Astrocyte of the hippocampus (primary cell): ENCODE results near the gene TAF11L3.
"Not testable (repeated sequence)": the region's sequence is repeated elsewhere in the genome, so short reads cannot be mapped to it uniquely, and the experiment has no call there.

Source experiments
- DNase-seq: peaks from one replicate; pipeline ENCODE4 v3.0.0; 2011; ENCODE audit warnings: low read depth, low spot score

The TAF11L3 gene

DNA sequence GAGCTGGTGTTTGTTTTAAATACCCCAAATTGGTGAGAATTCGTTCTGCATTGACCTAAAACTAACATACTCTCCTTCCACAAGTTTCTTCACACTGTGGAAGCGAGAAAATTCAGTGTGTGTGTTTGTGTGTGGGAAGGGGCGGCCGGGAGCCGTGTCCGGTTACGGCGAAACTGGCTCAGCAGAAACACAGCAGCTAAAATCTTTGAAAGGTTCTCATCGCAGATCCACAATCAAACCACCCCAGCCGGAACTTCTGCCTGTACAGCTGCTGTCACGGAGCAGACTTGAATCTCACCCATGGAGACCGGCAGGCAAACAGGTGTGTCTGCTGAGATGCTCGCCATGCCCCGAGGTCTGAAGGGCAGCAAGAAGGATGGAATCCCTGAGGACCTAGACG, at the start of gene TAF11L3:
Gene TAF11L3 (plus strand): TSS at position 301 of the 400 bp plus-strand sequence.
- not testable (repeated sequence) for DNase-seq

- no peak for DNase-seq
Observed at GRCh38 chr5:17470064-17470463, 48.1 kb upstream of the TAF11L3 start.

GRCh38 chr5:17475064-17475463, 43.1 kb upstream of the TAF11L3 start:
- DNase-seq, result not testable (repeated sequence)

- DNase-seq, result no peak
Observed at GRCh38 chr5:17477043-17477442, 41.1 kb upstream of the TAF11L3 start.

GRCh38 chr5:17477573-17478265, 40.4 kb upstream of the TAF11L3 start:
- no peak for DNase-seq

DNA sequence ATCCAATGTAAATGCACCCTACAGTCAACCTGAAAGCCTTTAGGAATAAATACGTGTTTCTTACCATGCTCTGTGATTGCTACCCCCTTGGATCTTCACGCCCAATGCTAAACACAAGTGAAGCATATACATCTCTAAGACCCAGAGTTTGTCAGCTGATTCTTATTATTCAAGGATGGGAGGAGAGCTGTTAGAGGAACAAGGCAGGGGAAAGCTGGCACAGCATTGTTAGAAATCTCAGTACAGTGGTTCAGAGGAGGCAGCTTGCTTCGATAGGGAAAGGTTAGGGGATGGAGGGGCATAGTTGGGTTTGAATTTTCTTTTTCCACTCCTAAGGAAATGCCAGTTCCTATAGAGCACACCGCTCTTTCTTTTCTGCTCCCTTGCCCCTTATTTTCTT, 36.8 kb upstream of the TAF11L3 start:
- DNase-seq, result no peak

GRCh38 chr5:17482790-17483189, 35.4 kb upstream of the TAF11L3 start:
- no peak for DNase-seq

DNA sequence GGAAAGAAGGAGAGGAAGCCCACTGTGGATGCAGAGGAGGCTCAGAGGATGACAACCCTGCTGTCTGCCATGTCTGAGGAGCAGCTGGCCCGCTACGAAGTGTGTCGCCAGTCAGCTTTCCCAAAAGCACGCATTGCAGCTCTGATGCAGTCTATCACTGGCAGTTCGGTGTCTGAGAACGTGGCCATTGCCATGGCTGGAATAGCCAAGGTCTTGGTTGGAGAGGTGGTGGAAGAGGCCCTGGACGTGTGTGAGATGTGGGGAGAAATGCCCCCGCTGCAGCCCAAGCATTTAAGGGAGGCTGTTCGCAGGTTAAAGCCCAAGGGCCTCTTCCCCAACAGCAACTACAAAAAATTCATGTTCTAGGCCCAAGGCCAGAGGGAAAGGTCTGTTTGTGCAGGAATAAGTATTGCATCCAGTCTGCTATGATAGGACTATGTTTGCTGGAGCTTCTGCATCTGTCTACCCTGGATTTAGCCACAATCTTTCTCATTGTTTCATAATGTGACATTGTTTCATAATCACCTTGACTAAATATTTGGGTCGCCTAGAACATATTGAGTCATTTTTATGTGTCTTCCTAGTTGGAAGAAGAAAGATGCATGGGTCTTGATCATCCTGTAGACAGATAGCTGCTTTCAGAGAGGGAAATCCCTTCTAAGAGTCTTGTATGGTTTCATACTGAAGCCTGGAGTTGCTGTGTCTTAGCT, 31.5 kb upstream of the TAF11L3 start:
- DNase-seq, result not testable (repeated sequence)

DNA sequence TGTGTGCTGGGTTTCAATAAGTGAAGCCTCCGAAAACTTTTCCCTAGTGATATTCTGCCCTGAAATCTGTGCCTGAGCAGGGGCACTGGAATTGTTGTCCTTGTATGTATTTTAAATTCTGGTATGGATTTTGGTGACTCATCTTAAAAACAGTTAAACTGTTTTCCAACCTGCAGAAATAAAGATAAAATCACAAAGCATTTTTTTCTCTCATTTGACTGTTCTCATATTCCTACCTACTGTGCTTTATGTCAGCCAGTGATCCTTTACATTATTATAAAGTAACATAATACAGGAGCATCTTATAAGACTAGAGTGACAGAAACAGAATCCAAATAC, 31.0 kb upstream of the TAF11L3 start:
- DNase-seq, result no peak

GRCh38 chr5:17491257-17491656, 26.9 kb upstream of the TAF11L3 start:
- DNase-seq, result not testable (repeated sequence)

- no peak for DNase-seq
Observed at GRCh38 chr5:17492770-17493169, 25.4 kb upstream of the TAF11L3 start.

GRCh38 chr5:17497446-17497845, 20.7 kb upstream of the TAF11L3 start:
- no peak for DNase-seq

- not testable (repeated sequence) for DNase-seq
Observed at GRCh38 chr5:17497931-17498330, 20.2 kb upstream of the TAF11L3 start, which contains the start of gene TAF11L2. Gene TAF11L2, plus strand, starts transcription at chr5:17498231.

- DNase-seq, result no peak
Observed at GRCh38 chr5:17511775-17512325, 6.3 kb upstream of the TAF11L3 start.

DNA sequence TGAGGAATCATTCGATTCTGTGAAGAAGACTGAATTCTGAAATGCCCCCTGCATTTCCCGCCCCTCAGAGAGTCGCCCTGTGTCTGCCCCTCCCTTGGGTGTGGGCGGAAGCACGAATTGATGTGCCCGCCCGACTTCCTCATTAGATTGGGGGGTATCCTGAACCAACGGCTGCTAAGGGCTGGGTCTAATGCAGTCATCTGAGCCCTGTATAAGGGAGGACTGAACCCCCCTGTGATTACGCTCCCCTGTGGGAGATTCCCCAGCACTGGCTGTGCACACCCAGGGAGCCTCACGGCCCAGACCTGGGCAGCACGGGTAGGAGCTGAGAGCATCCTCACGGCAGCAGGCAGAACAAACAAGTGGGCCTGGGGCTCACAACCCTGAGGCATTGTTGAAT, 641 bp upstream of the TAF11L3 start:
- DNase-seq, result not testable (repeated sequence)

DNA sequence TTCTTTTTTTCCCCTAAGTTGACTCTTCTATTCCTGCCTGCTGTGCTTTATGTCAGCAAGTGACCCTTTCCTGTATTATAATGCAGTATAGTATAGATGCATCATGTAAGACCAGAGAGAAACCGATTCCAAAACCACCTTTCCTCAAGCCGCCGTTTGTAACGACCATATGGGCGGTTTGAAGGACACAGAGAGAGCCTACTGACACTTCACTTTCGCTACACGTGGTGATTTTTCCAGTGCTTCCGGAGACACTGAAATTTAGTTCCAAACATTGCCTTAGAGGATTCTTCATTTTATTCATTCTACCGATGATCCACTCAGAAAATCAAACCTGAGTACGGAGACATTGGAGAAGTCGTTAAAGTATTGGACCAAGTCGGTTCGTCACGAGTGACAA, 1.3 kb downstream of the TAF11L3 start:
- DNase-seq, result not testable (repeated sequence)

DNA sequence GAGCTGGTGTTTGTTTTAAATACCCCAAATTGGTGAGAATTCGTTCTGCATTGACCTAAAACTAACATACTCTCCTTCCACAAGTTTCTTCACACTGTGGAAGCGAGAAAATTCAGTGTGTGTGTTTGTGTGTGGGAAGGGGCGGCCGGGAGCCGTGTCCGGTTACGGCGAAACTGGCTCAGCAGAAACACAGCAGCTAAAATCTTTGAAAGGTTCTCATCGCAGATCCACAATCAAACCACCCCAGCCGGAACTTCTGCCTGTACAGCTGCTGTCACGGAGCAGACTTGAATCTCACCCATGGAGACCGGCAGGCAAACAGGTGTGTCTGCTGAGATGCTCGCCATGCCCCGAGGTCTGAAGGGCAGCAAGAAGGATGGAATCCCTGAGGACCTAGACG, 3.3 kb downstream of the TAF11L3 start, which contains the start of gene TAF11L4:
Gene TAF11L4 (plus strand): TSS at position 301 of the 400 bp plus-strand sequence.
- not testable (repeated sequence) for DNase-seq

GRCh38 chr5:17524935-17525334, 6.8 kb downstream of the TAF11L3 start, which contains the start of gene TAF11L5:
Gene TAF11L5, plus strand, starts transcription at chr5:17525235.
- not testable (repeated sequence) for DNase-seq

DNA sequence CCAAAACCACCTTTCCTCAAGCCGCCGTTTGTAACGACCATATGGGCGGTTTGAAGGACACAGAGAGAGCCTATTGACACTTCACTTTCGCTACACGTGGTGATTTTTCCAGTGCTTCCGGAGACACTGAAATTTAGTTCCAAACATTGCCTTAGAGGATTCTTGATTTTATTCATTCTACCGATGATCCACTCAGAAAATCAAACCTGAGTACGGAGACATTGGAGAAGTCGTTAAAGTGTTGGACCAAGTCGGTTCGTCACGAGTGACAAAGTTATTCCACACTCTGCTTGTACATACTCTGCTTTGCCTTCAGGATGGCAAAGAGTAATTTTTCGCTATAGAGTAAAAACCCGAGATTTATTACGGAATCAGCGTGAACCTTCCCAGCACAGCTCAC, 8.3 kb downstream of the TAF11L3 start:
- DNase-seq, result not testable (repeated sequence)

GRCh38 chr5:17528369-17528768, 10.2 kb downstream of the TAF11L3 start, which contains the start of gene TAF11L6:
Gene TAF11L6, plus strand, starts transcription at chr5:17528669.
- DNase-seq, result not testable (repeated sequence)
